Kasumi-1 (cell line): ENCODE results near the gene FST.
A peak's percentile ranks its signal among the peaks of the same experiment; 100 is the strongest.

Experiments
- DNase-seq, 2 experiments: peaks; one replicate each; lab custom pipeline; 2025; lab: John Stamatoyannopoulos, UW

Gene FST

GRCh38 chr5:53475320-53475719 is 5.1 kb upstream of the FST start:
- DNase-seq = no peak

GRCh38 chr5:53476019-53476418 is 4.4 kb upstream of the FST start:
- no peak for DNase-seq

GRCh38 chr5:53476531-53477480 is 3.6 kb upstream of the FST start:
- DNase-seq = no peak

- DNase-seq = peak; percentile 65 to 76
Observed at GRCh38 chr5:53478411-53479044, 1.9 kb upstream of the FST start.

GRCh38 chr5:53479045-53479589 is 1.3 kb upstream of the FST start:
- DNase-seq = peak in 1 of 2 experiments; percentile 43

- DNase-seq = peak; percentile 20 to 43
Observed at GRCh38 chr5:53479590-53480415, 626 bp upstream of the FST start.

- peak in 1 of 2 experiments; percentile 42 for DNase-seq
Observed at GRCh38 chr5:53481159-53481886, 894 bp downstream of the FST start.

- DNase-seq = peak; percentile 63 to 69
Observed at GRCh38 chr5:53481887-53482716, 1.7 kb downstream of the FST start.

- peak; percentile 25 to 50 for DNase-seq
Observed at GRCh38 chr5:53482717-53483638, 2.5 kb downstream of the FST start.

GRCh38 chr5:53487436-53487835 is 7.0 kb downstream of the FST start:
- DNase-seq = no peak

- DNase-seq = no peak
Observed at GRCh38 chr5:53488195-53488722, 7.8 kb downstream of the FST start.

- DNase-seq = no peak
Observed at GRCh38 chr5:53490747-53491146, 10.3 kb downstream of the FST start.

- DNase-seq = no peak
Observed at GRCh38 chr5:53501054-53501453, 20.6 kb downstream of the FST start.

- no peak for DNase-seq
Observed at GRCh38 chr5:53503562-53504218, 23.3 kb downstream of the FST start.

- DNase-seq = no peak
Observed at GRCh38 chr5:53507013-53507412, 26.6 kb downstream of the FST start.

GRCh38 chr5:53508125-53508524 is 27.7 kb downstream of the FST start:
- no peak for DNase-seq

- DNase-seq = no peak
Observed at GRCh38 chr5:53512539-53512938, 32.1 kb downstream of the FST start.

GRCh38 chr5:53515988-53516387 is 35.6 kb downstream of the FST start:
- DNase-seq = no peak

- no peak for DNase-seq
Observed at GRCh38 chr5:53520813-53521212, 40.4 kb downstream of the FST start.
